IMR-90 (cell line): ENCODE results near the gene UBE2M. TPM values are rescaled to one million over a fixed set of nuclear protein-coding genes. Genes with fewer than 3 reads are reported as not detected.
A peak's percentile ranks its signal among the peaks of the same experiment; 100 is the strongest.

Experiments used
- ATAC-seq: fragments of 200-7000 bp; cut with Tn5 transposase; 2 replicates; pipeline ENCODE4 v1.9.1; 2020; ENCODE audit warnings: low read depth, mild to moderate bottlenecking, moderate library complexity
- BruUV-seq: library from RNA; stranded (reverse); fragments of 400-500 nt; replicated peaks from 2 replicates; lab custom pipeline; 2021; lab: Mats Ljungman, UMichigan
- CTCF ChIA-PET: fragments of 300-600 bp; formaldehyde crosslinking; extraction: SDS; loops from one replicate; lab custom pipeline; 2021; ENCODE audit warnings: antibody characterized with exemption; lab: Yijun Ruan, JAX
- POLR2A ChIA-PET: fragments of 300-600 bp; sonication (Branson Sonifier 250); formaldehyde crosslinking; loops from one replicate; lab custom pipeline; 2022; ENCODE audit warnings: antibody characterized with exemption; ENCODE audit not compliant: unreplicated experiment; lab: Charles Lee
- DNase-seq: peaks from one replicate; pipeline ENCODE4 v3.0.0; 2013
- H2AFZ ChIP-seq: replicated peaks from 2 replicates; pipeline ENCODE3; 2013; ENCODE audit warnings: low read length, mild to moderate bottlenecking; ENCODE audit not compliant: poor library complexity
- H2AK5ac ChIP-seq: 2 replicates; pipeline ENCODE4 v1.6.1; 2013; ENCODE audit warnings: low read depth, low read length, inconsistent platforms
- H2AK9ac ChIP-seq: replicated peaks from 2 replicates; pipeline ENCODE3; 2013; ENCODE audit warnings: mild to moderate bottlenecking, low read depth, low read length, moderate library complexity; ENCODE audit not compliant: poor library complexity
- H2BK120ac ChIP-seq: 2 replicates; pipeline ENCODE4 v1.6.1; 2013; ENCODE audit warnings: low read depth, low read length, inconsistent platforms
- H2BK15ac ChIP-seq: 3 replicates; pipeline ENCODE4 v1.6.1; 2013; ENCODE audit warnings: low read depth, low read length, inconsistent platforms
- H2BK20ac ChIP-seq: 2 replicates; pipeline ENCODE4 v1.6.1; 2013; ENCODE audit warnings: low read depth, mild to moderate bottlenecking, inconsistent platforms, low read length, moderate library complexity
- H2BK5ac ChIP-seq: 2 replicates; pipeline ENCODE4 v1.6.1; 2013; ENCODE audit warnings: mild to moderate bottlenecking, low read depth, low read length, inconsistent platforms; ENCODE audit not compliant: poor library complexity, severe bottlenecking
- H3K14ac ChIP-seq: replicated peaks from 2 replicates; pipeline ENCODE4 v1.6.1; 2013; ENCODE audit warnings: low read depth, low read length, inconsistent platforms
- H3K18ac ChIP-seq: 2 replicates; pipeline ENCODE4 v1.6.1; 2013; ENCODE audit warnings: low read depth, low read length, control low read depth
- H3K23ac ChIP-seq: 2 replicates; pipeline ENCODE4 v1.6.1; 2013; ENCODE audit warnings: low read depth, low read length, inconsistent platforms
- H3K27ac ChIP-seq: 2 replicates; pipeline ENCODE4 v1.5.1; 2013; ENCODE audit warnings: mild to moderate bottlenecking, control low read depth, low read length; ENCODE audit not compliant: insufficient read depth
- H3K27me3 ChIP-seq: 2 replicates; pipeline ENCODE4 v1.6.1; 2013; ENCODE audit warnings: low read length; ENCODE audit not compliant: control insufficient read depth, insufficient read depth
- H3K36me3 ChIP-seq: 2 replicates; pipeline ENCODE4 v1.6.1; 2013; ENCODE audit warnings: low read length, mixed read lengths; ENCODE audit not compliant: control insufficient read depth, insufficient read depth
- H3K4ac ChIP-seq: 2 replicates; pipeline ENCODE4 v1.6.1; 2013; ENCODE audit warnings: low read depth, low read length, inconsistent platforms
- H3K4me1 ChIP-seq: 2 replicates; pipeline ENCODE4 v1.6.1; 2013; ENCODE audit warnings: low read length, mixed read lengths; ENCODE audit not compliant: control insufficient read depth, insufficient read depth
- H3K4me2 ChIP-seq: 2 replicates; pipeline ENCODE4 v1.6.1; 2013; ENCODE audit warnings: low read depth, mild to moderate bottlenecking, control low read depth, low read length, moderate library complexity
- H3K4me3 ChIP-seq: 2 replicates; pipeline ENCODE4 v1.5.1; 2013; ENCODE audit warnings: low read depth, mild to moderate bottlenecking, control low read depth, low read length, moderate library complexity; ENCODE audit not compliant: insufficient read depth
- H3K56ac ChIP-seq: 2 replicates; pipeline ENCODE4 v1.6.1; 2013; ENCODE audit warnings: low read length, inconsistent platforms; ENCODE audit not compliant: insufficient read depth; ENCODE audit errors: extremely low read depth
- H3K79me1 ChIP-seq, 2 experiments: 2 replicates each; pipeline ENCODE4 v1.6.1; 2013; ENCODE audit warnings: low read length in 2 of 2, inconsistent platforms in 1 of 2, low read depth in 1 of 2
- H3K9ac ChIP-seq: 2 replicates; pipeline ENCODE4 v1.6.1; 2013; ENCODE audit warnings: low read depth, low read length, control low read depth
- H3K9me1 ChIP-seq: 2 replicates; pipeline ENCODE4 v1.6.1; 2013; ENCODE audit warnings: low read length, inconsistent platforms; ENCODE audit not compliant: insufficient read depth
- H3K9me3 ChIP-seq: 2 replicates; pipeline ENCODE4 v1.6.1; 2013; ENCODE audit warnings: low read length; ENCODE audit not compliant: control insufficient read depth, insufficient read depth
- H4K20me1 ChIP-seq: 2 replicates; pipeline ENCODE4 v1.6.1; 2013; ENCODE audit warnings: low read length, inconsistent platforms; ENCODE audit not compliant: insufficient read depth
- H4K5ac ChIP-seq: 2 replicates; pipeline ENCODE4 v1.6.1; 2013; ENCODE audit warnings: mild to moderate bottlenecking, low read depth, low read length, control low read depth
- H4K8ac ChIP-seq, 2 experiments: 2 replicates each; pipeline ENCODE4 v1.6.1; 2013; ENCODE audit warnings: low read depth in 2 of 2, low read length in 2 of 2, control low read depth in 1 of 2, inconsistent platforms in 1 of 2
- H4K91ac ChIP-seq: 2 replicates; pipeline ENCODE4 v1.6.1; 2013; ENCODE audit warnings: low read depth, low read length, inconsistent platforms; ENCODE audit not compliant: insufficient read depth
- BHLHE40 ChIP-seq: fragments of 150-350 bp; IDR thresholded peaks from 2 replicates; pipeline ENCODE4 v1.6.1; 2016; ENCODE audit warnings: mild to moderate bottlenecking, low read depth, low read length
- NFE2L2 ChIP-seq: fragments of 150-350 bp; IDR thresholded peaks from 2 replicates; pipeline ENCODE4 v1.6.1; 2016; ENCODE audit warnings: low read depth, mild to moderate bottlenecking, low read length
- RFX5 ChIP-seq: IDR thresholded peaks from 2 replicates; pipeline ENCODE4 v1.8.0; 2012; ENCODE audit warnings: low read depth, mild to moderate bottlenecking, low read length, moderate library complexity
- WGBS, 2 experiments: methylation state at CpG; one replicate each; pipeline versions ENCODE4 v1.1.5 to v1.1.7; 2013; ENCODE audit warnings: missing lambda C conversion rate in 2 of 2; ENCODE audit not compliant: insufficient read length in 1 of 2; ENCODE audit errors: extremely low coverage in 2 of 2; 5-methylcytosine and 5-hydroxymethylcytosine counted together
- dilution Hi-C: fragments of 300-500 bp; cut with HindIII; formaldehyde crosslinking; loops from one replicate; pipeline ENCODE4 v1.14.3; 2018; ENCODE audit warnings: low sequenced_read_pairs; ENCODE audit not compliant: unreplicated experiment
- in situ Hi-C: fragments of 300-500 bp; cut with MboI; formaldehyde crosslinking; loops from 3 replicates; pipeline ENCODE4 v1.14.3; 2019; ENCODE audit warnings: low sequenced_read_pairs, inconsistent platforms, mixed read lengths
- intact Hi-C: fragments of 100-400 bp; cut with micrococcal nuclease; formaldehyde crosslinking; loops from 2 replicates; pipeline ENCODE4 v1.10.0; 2022
- polyA plus RNA-seq, 3 experiments: library from polyadenylated mRNA; depleted of rRNA; stranded (reverse); fragments of >200 nt; gene quantifications; 2 replicates each; pipeline ENCODE4 v1.2.3, GENCODE V29; 2012; ENCODE audit warnings: low replicate concordance in 1 of 3
- total RNA-seq: library from RNA; depleted of rRNA; stranded (reverse); fragments of >200 nt; gene quantifications from 2 replicates; pipeline ENCODE4 v1.2.3, GENCODE V29; 2012
- TF ChIP-seq, protein P1 (sequence below): conservative IDR thresholded peaks from 2 replicates; pipeline ENCODE4 v1.5.1; 2012; ENCODE audit warnings: mild to moderate bottlenecking, low read depth, low read length, improper control_type of control experiment

Gene UBE2M
- total and polyA plus RNA-seq, 2 of the 4 experiments (the other 2 are of a cell fraction): 55.9 to 66.6 TPM

DNA sequence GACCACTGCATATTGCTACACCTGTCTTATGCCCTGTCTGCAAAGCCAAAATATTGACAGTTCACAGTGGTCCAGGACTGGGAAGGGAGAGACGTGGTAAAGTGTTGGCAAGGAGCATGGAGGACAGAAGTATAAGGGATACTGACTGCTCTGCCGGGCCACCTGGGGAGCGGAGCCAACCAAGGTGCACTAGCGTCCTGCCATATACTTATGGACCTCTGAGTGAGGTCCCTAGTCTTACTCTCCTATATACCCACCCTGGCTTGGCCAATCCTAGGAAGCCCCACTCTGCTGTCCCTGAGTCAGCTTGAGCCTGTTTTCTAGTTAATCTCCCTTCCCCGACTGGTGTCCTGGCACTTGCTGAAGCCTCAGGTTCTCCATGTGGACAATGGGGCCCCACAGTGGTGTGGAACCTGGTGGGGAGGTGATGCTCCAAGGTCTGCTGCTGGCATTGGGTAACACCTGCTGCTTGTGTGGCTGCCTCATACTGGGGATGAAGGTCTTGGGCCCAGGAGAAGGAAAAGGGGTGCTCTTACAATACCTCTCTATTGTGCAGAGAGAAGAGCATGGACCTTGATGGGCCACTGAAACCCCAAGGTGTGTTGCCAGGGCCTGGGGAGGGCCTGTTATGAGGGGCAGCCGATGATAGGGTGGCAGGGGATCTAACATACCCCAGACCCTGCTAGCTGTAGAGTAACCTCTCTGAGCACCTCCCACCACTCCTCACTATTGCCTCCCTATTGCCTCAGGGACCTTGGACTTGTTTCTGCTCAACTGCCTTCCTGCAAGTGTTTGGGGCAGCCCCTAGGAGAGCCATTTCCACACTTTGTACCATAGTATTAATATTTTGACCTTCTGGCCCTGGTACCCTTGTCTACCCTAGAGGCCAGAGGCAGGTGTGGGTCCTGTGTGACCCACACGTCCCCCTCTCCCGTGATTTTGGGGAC lies 21.3 kb downstream of the UBE2M start:
- Histone ChIP-seq H4K8ac (no peak overlapping the region), H2BK15ac (no peak overlapping the region), H3K27ac (no peak overlapping the region), H2BK5ac (no peak overlapping the region), H3K56ac (no peak overlapping the region), H4K91ac (no peak overlapping the region), H3K4ac (no peak overlapping the region), H3K4me2 (no peak overlapping the region), H3K4me1 (no peaks in the 10 kb centered on the region), H3K9me1 (0 out of 2 replicates have a peak, but pooled peaks cover 2% of the 10 kb centered on the region), H3K23ac (no peak overlapping the region), H2AK5ac (no peak overlapping the region), H3K14ac (no peak overlapping the region), H3K18ac (no peak overlapping the region), H4K5ac (no peak overlapping the region), H2BK20ac (no peak overlapping the region), H4K20me1 (no peaks in the 10 kb centered on the region), H3K9me3 (no peaks in the 10 kb centered on the region), H3K9ac (no peak overlapping the region), H2BK120ac (no peak overlapping the region), H3K4me3 (no peak overlapping the region), H2AFZ (peak overlapping the region; percentile 11), H3K79me1 (no peaks in the 10 kb centered on the region), H2AK9ac (peak overlapping the region; percentile 28), H3K36me3 (no peaks in the 10 kb centered on the region), H3K27me3 (peaks cover 43% of the 10 kb centered on the region)
- dilution Hi-C loops (no loop called here), in situ Hi-C loops (no loop called here), intact Hi-C loops (no loop called here)
- ATAC-seq (no peak), DNase-seq (no peak)
- no CpG with 5 or more reads among the region's 8 CpGs for WGBS, 2 experiments
- ChIA-PET CTCF (no interaction called here), POLR2A (no interaction called here)
- TF ChIP-seq RFX5 (no peak), BHLHE40 (no peak), NFE2L2 (no peak)
- TF ChIP-seq, protein P1, sequence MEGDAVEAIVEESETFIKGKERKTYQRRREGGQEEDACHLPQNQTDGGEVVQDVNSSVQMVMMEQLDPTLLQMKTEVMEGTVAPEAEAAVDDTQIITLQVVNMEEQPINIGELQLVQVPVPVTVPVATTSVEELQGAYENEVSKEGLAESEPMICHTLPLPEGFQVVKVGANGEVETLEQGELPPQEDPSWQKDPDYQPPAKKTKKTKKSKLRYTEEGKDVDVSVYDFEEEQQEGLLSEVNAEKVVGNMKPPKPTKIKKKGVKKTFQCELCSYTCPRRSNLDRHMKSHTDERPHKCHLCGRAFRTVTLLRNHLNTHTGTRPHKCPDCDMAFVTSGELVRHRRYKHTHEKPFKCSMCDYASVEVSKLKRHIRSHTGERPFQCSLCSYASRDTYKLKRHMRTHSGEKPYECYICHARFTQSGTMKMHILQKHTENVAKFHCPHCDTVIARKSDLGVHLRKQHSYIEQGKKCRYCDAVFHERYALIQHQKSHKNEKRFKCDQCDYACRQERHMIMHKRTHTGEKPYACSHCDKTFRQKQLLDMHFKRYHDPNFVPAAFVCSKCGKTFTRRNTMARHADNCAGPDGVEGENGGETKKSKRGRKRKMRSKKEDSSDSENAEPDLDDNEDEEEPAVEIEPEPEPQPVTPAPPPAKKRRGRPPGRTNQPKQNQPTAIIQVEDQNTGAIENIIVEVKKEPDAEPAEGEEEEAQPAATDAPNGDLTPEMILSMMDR: no peak
- BruUV-seq: no TSS peak
